Thymus (tissue), 14 donors: ENCODE data around the gene LRP4. TPM values are rescaled to one million over a fixed set of nuclear protein-coding genes. Genes with fewer than 3 reads are reported as not detected.
"Not testable (repeated sequence)": the region's sequence is repeated elsewhere in the genome, so short reads cannot be mapped to it uniquely, and the experiment has no call there.

Experiments used
- DNase-seq, 9 donors: peaks; one replicate each; pipeline ENCODE4 v3.0.0-alpha.2; 2013; ENCODE audit warnings: low spot score in 9 of 9, low read depth in 6 of 9, missing footprints in 1 of 9
- H3K27ac ChIP-seq, 2 donors: one replicate each; pipeline ENCODE4 v1.5.1; 2013; ENCODE audit warnings: control low read depth in 1 of 2, low read depth in 1 of 2, low read length in 1 of 2, mild to moderate bottlenecking in 1 of 2, moderate library complexity in 1 of 2
- H3K27me3 ChIP-seq, 2 donors: one replicate each; pipeline ENCODE4 v1.5.1; 2013; ENCODE audit warnings: low read length in 1 of 2; ENCODE audit not compliant: control insufficient read depth in 2 of 2, insufficient read depth in 1 of 2
- H3K36me3 ChIP-seq, 2 donors: one replicate each; pipeline ENCODE4 v1.5.1; 2013; ENCODE audit warnings: low read length in 1 of 2, mild to moderate bottlenecking in 1 of 2, moderate library complexity in 1 of 2; ENCODE audit not compliant: control insufficient read depth in 2 of 2, insufficient read depth in 2 of 2
- H3K4me1 ChIP-seq, 2 donors: one replicate each; pipeline ENCODE4 v1.5.1; 2013; ENCODE audit warnings: low read length in 2 of 2; ENCODE audit not compliant: control insufficient read depth in 2 of 2, insufficient read depth in 2 of 2
- H3K4me3 ChIP-seq, 2 donors: one replicate each; pipeline ENCODE4 v1.5.1; 2013; ENCODE audit warnings: low read length in 2 of 2, control low read depth in 1 of 2, mild to moderate bottlenecking in 1 of 2
- H3K9me3 ChIP-seq, 2 donors: one replicate each; pipeline ENCODE4 v1.5.1; 2013; ENCODE audit warnings: low read length in 1 of 2, mild to moderate bottlenecking in 1 of 2; ENCODE audit not compliant: control insufficient read depth in 2 of 2, insufficient read depth in 1 of 2
- WGBS: extraction: QIAGEN DNeasy Blood & Tissue Kit; methylation state at CpG from one replicate; pipeline ENCODE4 v1.1.7; 2013; 5-methylcytosine and 5-hydroxymethylcytosine counted together
- long read RNA-seq, 10 donors: transcript quantifications; one replicate each; lab custom pipeline, GENCODE V29; 2026
- polyA plus RNA-seq: library from polyadenylated mRNA; stranded (reverse); fragments of 200-250 nt; gene quantifications from one replicate; pipeline ENCODE4 v1.2.3, GENCODE V29; 2013
- total RNA-seq: library from RNA; stranded (reverse); fragments of 120-200 nt; gene quantifications from one replicate; pipeline ENCODE4 v1.2.4, GENCODE V29; 2013
- donor health status: healthy.

Gene LRP4, protein sequence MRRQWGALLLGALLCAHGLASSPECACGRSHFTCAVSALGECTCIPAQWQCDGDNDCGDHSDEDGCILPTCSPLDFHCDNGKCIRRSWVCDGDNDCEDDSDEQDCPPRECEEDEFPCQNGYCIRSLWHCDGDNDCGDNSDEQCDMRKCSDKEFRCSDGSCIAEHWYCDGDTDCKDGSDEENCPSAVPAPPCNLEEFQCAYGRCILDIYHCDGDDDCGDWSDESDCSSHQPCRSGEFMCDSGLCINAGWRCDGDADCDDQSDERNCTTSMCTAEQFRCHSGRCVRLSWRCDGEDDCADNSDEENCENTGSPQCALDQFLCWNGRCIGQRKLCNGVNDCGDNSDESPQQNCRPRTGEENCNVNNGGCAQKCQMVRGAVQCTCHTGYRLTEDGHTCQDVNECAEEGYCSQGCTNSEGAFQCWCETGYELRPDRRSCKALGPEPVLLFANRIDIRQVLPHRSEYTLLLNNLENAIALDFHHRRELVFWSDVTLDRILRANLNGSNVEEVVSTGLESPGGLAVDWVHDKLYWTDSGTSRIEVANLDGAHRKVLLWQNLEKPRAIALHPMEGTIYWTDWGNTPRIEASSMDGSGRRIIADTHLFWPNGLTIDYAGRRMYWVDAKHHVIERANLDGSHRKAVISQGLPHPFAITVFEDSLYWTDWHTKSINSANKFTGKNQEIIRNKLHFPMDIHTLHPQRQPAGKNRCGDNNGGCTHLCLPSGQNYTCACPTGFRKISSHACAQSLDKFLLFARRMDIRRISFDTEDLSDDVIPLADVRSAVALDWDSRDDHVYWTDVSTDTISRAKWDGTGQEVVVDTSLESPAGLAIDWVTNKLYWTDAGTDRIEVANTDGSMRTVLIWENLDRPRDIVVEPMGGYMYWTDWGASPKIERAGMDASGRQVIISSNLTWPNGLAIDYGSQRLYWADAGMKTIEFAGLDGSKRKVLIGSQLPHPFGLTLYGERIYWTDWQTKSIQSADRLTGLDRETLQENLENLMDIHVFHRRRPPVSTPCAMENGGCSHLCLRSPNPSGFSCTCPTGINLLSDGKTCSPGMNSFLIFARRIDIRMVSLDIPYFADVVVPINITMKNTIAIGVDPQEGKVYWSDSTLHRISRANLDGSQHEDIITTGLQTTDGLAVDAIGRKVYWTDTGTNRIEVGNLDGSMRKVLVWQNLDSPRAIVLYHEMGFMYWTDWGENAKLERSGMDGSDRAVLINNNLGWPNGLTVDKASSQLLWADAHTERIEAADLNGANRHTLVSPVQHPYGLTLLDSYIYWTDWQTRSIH (N-terminal part only)
- 1.8 TPM for total RNA-seq
- 5.2 TPM for polyA plus RNA-seq
- long read RNA-seq, donor 1: 0 reads
- long read RNA-seq, donor 2: 0 reads
- long read RNA-seq, donor 3: 0 reads
- long read RNA-seq, donor 4: 0 reads
- long read RNA-seq, donor 5: 0 reads
- long read RNA-seq, donor 6: 0 reads
- long read RNA-seq, donor 7: 0 reads
- long read RNA-seq, donor 8: 0 reads
- long read RNA-seq, donor 9: 0 reads
- long read RNA-seq, donor 10: 0 reads

DNA sequence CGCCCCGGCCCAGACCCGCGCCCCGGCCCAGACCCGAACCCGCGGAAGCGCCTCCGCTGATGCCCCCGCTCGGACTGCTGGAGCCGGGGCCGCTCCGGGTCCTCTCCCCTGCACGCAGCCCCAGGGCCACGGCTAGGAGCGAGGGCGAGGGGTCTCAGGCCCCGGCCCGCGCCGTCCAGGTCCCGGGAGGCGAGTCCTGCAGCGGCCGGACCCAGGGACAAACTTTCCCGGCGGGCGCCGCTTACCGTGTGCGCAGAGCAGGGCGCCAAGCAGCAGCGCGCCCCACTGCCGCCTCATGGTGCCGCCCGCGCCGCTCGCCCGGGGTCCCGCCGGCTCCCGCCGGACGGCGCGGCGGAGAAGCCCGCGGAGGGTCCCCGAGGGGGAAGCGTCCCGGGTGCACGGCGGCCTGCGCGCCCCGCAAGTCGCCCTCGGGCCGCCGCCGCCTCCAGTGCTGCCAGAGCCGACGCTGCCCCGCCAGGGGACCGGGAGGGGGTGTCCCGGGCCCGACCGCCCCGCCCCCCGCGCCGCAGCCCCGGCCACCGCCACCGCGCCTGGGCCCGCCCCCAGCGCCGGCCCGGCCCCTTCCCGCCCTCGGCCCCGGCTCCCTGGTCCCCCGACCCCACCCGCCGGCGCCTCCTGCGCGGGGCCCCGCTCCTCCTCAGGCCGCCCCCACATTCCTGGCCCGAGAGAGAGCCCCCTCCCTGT, at the start of gene LRP4:
LRP4 (minus strand) TSS at position 468 of the 705 bp plus-strand sequence; CDS start at position 297, 171 bp downstream.
- Histone ChIP-seq H3K27ac (peak within 1 kb of the TSS; percentile 40 to 41), H3K4me3 (peak within 1 kb of the TSS; percentile 23 to 60), H3K4me1 (peaks cover 8 to 35% of the 10 kb centered on the region in 2 donors), H3K27me3 (peaks cover 52 to 64% of the 10 kb centered on the region in 2 donors), H3K9me3 (peaks cover 0 to 3% of the 10 kb centered on the region in 2 donors), H3K36me3 (no peaks in the 10 kb centered on the region)
- WGBS: under 1% methylated on average over 97 of the region's 97 CpGs
- peak in 1 of 9 donors; percentile 14 for DNase-seq

DNA sequence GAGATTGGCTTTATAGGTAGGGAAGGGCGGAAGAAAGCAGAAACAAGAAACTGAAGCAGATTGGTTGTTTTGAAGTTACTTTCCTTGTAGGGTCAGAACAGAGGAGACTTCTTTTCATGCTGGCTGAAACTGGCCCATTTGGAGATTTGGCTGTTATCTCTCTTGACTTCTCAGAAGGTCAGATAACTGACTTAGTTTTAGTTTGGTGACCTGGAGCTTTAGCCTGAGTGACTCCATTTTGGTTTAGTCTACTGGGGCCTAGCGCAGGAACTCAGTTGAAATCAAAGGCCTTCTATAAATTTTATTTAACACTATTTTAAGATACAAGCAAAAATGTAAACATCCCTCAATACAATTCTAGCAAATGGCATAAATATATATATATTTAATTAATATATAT, 49.6 kb upstream of the LRP4 start:
- no peak overlapping the region for H3K27ac ChIP-seq
- no peaks in the 10 kb centered on the region for H3K36me3 ChIP-seq
- H3K4me3 ChIP-seq: no peak overlapping the region
- 98% methylated on average over 2 of the region's 2 CpGs for WGBS
- H3K27me3 ChIP-seq: no peaks in the 10 kb centered on the region
- no peaks in the 10 kb centered on the region for H3K9me3 ChIP-seq
- no peak for DNase-seq
- H3K4me1 ChIP-seq: no peaks in the 10 kb centered on the region

DNA sequence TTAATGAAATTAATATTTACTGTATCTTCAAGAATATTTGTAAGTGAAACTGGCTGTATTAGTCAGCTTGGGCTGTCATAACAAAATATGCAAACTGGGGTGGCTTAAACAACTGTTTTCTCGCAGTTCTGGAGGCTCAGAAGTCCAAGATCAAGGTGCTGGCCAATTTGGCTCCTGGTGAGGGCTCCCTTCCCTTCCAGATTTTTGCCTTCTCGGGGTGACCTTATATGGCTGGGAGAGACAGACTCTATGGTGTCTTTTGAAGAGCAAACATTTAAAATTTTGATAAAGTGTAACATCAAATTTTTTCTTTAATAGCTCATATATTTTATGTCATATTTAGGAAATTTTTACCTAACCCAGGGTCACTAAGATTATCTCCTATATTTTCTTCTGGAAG, 48.4 kb upstream of the LRP4 start:
- Histone ChIP-seq H3K27ac (no peak overlapping the region), H3K27me3 (no peaks in the 10 kb centered on the region), H3K9me3 (no peaks in the 10 kb centered on the region), H3K36me3 (no peaks in the 10 kb centered on the region), H3K4me1 (no peaks in the 10 kb centered on the region), H3K4me3 (no peak overlapping the region)
- 95% methylated on average over 2 of the region's 2 CpGs for WGBS
- DNase-seq: no peak

DNA sequence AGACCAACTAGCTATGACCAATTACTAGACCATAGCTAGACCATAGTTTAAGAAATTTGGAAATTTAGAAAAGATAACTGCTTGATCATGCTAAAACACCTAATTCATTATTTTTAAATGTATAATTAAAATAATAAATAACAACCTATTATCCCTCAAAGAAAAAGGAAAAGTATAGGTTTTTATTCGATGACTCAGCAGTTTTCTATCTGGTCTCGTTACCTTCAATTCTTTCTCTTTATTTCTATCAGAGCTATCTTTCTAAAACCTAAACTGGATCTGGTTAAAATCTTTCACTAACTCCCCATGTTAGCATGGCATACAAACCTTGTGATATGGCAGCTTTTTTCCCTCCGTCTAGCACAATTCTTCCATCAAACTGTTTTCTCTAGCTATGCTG, 45.5 kb upstream of the LRP4 start:
- no peak for DNase-seq
- Histone ChIP-seq H3K27me3 (no peaks in the 10 kb centered on the region), H3K27ac (no peak overlapping the region), H3K36me3 (peaks cover 0 to 5% of the 10 kb centered on the region in 2 donors), H3K4me3 (no peak overlapping the region), H3K9me3 (no peaks in the 10 kb centered on the region), H3K4me1 (no peaks in the 10 kb centered on the region)
- 96% methylated on average over 3 of the region's 3 CpGs for WGBS

DNA sequence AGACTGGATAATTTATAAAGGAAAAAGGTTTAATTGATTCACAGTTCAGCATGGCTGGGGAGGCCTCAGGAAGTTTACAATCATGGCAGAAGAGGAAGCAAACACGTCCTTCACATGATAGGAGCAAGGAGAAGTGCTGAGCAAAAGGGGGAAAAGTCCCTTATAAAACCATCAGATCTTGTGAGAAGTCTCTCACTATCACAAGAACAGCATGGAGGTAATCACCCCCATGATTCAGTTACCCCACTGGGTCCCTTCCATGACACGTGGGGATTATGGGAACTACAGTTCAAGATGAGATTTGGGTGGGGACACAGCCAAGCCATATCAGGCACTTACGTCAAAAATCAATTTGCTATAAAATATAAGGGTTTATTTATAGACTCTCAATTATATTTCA, 43.5 kb upstream of the LRP4 start:
- not testable (repeated sequence) for H3K9me3 ChIP-seq, H3K27me3 ChIP-seq, H3K27ac ChIP-seq, H3K4me3 ChIP-seq, H3K36me3 ChIP-seq, DNase-seq, H3K4me1 ChIP-seq
- WGBS: 94% methylated on average over 3 of the region's 3 CpGs

DNA sequence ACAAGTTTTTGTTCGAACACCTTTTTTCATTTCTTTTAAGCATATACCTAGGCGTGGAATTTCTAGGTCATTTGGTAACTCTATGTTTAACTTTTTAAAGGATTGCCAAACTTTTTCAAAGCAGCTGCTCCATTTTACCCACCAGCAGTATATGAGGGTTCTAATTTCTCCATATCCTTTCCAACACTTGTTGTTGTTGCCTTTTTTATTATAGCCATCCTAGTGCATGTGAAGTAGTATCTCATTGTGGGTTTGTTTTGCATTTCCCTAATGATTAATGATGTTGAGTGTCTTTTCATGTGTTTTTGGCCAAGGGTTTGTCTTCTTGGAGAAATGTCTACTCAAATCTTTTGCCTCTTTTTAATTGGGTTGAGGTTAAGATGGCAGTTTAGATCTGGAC, 42.7 kb upstream of the LRP4 start:
- H3K27ac ChIP-seq: no peak overlapping the region
- WGBS: 99% methylated on average over 2 of the region's 2 CpGs
- H3K4me1 ChIP-seq: no peaks in the 10 kb centered on the region
- no peaks in the 10 kb centered on the region for H3K27me3 ChIP-seq
- DNase-seq: no peak
- H3K36me3 ChIP-seq: peaks cover 0 to 8% of the 10 kb centered on the region in 2 donors
- H3K4me3 ChIP-seq: no peak overlapping the region
- no peaks in the 10 kb centered on the region for H3K9me3 ChIP-seq

DNA sequence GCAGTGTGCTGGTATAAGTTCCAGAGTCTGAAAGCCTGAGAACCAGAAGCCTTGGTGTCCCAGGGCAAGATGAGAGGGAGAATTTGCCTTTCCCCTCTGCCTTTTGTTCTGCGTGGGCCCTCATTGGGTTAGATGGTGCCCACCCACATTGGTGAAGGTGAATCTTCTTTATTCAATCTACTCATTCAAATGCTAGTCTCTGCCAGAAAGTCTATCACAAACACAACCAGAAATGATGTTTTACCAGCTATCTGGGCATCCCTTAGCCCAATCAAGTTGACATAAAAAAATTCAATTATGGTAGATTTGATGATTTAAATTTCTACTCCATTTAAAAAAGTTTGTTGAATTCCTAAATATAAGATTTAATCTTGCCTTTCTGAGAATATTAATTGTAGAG, 40.4 kb upstream of the LRP4 start:
- WGBS: 100% methylated on average over 1 of the region's 1 CpG
- no peak for DNase-seq
- Histone ChIP-seq H3K4me3 (no peak overlapping the region), H3K27me3 (no peaks in the 10 kb centered on the region), H3K36me3 (peaks cover 0 to 8% of the 10 kb centered on the region in 2 donors), H3K9me3 (no peaks in the 10 kb centered on the region), H3K4me1 (no peaks in the 10 kb centered on the region), H3K27ac (no peak overlapping the region)

DNA sequence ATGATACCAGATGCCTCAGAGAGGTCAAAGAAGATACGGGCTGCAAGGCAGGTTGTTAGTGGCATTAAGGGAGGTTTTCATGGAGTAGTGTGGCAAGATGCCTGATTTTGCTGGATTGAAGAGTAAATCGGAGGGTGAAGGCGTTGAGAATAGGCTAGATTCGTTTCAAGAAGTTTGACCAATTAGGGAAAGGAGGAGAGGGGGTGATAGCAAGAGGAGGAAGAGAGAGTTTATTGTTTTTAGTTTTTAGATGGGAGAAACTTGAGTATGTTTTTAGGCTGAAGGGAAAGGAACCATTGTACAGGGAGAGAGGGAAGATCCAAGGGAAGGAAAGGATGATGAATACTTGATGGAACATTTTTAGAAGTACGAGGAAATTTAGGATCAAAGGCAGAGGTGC, 34.7 kb upstream of the LRP4 start:
- H3K4me3 ChIP-seq: no peak overlapping the region
- no peaks in the 10 kb centered on the region for H3K36me3 ChIP-seq
- WGBS: 99% methylated on average over 5 of the region's 5 CpGs
- H3K27me3 ChIP-seq: no peaks in the 10 kb centered on the region
- no peak overlapping the region for H3K27ac ChIP-seq
- H3K4me1 ChIP-seq: no peaks in the 10 kb centered on the region
- DNase-seq: no peak
- H3K9me3 ChIP-seq: no peaks in the 10 kb centered on the region
